GM20000 (cell line): ENCODE data around the gene CAPN3.

Experiments used
- DNase-seq: peaks from one replicate; pipeline ENCODE4 v3.0.0; 2012; ENCODE audit warnings: low spot score
- TF ChIP-seq, protein P1 (sequence below): IDR thresholded peaks from 2 replicates; pipeline ENCODE4 v1.5.1; 2012; ENCODE audit warnings: mild to moderate bottlenecking, control low read depth; ENCODE audit errors: extremely low read depth, missing control alignments

CAPN3 gene

GRCh38 chr15:42356851-42357250 lies 2.5 kb upstream of the CAPN3 start:
- no peak for DNase-seq
- TF ChIP-seq, protein P1, sequence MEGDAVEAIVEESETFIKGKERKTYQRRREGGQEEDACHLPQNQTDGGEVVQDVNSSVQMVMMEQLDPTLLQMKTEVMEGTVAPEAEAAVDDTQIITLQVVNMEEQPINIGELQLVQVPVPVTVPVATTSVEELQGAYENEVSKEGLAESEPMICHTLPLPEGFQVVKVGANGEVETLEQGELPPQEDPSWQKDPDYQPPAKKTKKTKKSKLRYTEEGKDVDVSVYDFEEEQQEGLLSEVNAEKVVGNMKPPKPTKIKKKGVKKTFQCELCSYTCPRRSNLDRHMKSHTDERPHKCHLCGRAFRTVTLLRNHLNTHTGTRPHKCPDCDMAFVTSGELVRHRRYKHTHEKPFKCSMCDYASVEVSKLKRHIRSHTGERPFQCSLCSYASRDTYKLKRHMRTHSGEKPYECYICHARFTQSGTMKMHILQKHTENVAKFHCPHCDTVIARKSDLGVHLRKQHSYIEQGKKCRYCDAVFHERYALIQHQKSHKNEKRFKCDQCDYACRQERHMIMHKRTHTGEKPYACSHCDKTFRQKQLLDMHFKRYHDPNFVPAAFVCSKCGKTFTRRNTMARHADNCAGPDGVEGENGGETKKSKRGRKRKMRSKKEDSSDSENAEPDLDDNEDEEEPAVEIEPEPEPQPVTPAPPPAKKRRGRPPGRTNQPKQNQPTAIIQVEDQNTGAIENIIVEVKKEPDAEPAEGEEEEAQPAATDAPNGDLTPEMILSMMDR = no peak

DNA sequence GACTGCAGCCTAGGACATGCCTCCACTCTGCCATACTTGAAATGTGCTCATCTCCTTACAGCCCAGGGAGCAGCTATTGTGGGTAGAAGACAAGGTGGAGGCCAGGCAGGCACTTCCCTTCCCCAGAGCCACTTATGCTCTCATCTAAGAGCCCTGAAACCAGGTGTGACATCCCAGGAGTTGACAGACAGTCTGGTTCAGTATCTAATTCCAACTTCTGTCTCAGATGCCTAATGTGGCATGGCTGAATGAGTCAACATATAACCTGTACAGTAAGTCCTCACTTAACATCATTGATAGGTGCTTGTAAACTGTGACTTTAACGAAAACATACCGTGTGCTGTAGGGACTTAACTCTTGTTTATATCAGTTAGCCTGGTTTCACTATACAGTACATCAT lies 1.2 kb upstream of the CAPN3 start:
- no peak for DNase-seq
- TF ChIP-seq, protein P1 = no peak

DNA sequence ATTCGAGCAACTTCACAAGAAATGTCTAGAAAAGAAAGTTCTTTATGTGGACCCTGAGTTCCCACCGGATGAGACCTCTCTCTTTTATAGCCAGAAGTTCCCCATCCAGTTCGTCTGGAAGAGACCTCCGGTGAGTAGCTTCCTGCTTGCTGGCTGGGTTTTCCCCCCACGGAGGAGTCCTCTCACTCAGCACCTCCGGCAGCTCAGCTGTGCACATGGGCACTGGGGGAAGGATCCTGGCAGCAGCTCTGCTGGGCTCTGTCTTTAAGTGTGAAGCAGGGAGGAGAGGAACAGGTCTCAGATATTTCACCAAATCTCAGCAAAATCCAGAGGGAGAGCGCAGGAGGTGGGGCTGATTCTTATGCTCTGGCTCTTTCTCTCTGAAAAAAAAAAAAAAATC lies 684 bp downstream of the CAPN3 start:
- DNase-seq = no peak
- TF ChIP-seq, protein P1 = no peak

DNA sequence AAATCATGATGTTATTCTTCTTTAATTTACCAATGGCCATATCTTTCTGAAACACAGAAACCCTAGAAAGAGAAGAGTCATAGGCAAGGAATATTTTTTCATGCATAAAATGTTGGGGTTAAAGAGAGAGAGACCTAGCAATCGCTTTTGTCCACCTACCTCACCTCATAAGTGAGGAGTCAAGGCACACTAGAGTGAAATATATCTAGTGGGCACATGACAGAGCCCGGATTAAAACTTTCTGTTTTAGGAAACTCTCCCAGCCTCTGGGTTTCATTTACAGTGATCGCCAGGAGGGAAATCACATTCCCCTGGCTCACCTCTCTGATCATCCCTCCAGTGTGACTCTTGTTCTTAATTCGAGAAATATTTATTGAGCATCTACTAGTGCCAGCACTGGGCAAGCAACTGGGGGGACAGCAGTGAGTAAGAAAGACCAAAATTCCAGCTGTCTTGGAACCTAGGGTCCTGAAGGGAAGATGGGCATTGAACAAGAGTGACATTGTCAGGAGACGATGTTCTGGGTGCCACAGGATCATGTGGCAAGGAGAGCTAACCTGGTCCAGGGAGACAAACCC lies 1.3 kb downstream of the CAPN3 start:
- TF ChIP-seq, protein P1 = no peak
- DNase-seq = no peak

DNA sequence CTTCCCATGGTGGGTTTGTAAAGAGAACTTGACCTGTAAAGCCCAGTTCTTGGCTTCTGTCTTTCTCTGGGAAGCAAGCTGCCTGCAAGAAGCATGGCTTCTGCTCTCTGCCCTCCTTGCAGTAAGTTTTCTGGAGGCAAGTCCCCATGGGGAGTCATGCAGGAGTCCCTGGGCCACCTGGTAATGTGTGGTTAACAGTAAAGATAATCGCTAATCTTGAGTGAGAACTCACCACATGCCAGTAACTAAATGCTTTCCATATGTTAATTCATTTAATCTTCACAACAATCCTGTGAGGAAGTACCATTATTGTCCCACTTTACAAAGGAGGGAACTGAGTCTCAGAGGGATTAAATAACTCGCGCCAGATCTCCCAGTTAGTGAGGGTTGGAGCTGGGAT lies 4.2 kb downstream of the CAPN3 start:
- no peak for DNase-seq
- TF ChIP-seq, protein P1 = no peak

DNA sequence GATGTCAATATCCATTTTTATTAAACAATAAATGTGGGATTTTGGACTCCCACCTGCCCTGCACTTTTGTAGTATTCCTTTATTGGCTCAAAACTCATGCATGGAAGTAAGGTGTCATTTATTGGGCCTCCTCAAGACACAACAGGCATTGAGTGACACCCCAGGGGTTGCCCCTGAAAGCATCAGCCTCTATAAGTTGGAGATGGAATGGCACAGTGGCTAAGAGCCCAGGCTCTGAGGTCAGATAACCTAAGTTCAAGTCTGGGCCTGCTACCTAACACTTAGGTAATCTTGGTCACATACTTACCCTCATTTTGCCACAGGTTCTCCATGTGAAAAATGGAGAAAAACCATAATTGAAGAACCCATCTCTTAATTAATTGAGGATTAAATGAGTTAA lies 4.6 kb downstream of the CAPN3 start:
- no peak for DNase-seq
- TF ChIP-seq, protein P1 = no peak

- DNase-seq = no peak
Measured at GRCh38 chr15:42364529-42364928, 5.2 kb downstream of the CAPN3 start.

More at GRCh38 chr15:42364529-42364928, 5.2 kb downstream of the CAPN3 start:
- TF ChIP-seq, protein P1 = no peak
